SK-N-DZ (cell line): Measurements from ENCODE around the gene IER5L.
A peak's percentile ranks its signal among the peaks of the same experiment; 100 is the strongest.
"Not testable (repeated sequence)": the region's sequence is repeated elsewhere in the genome, so short reads cannot be mapped to it uniquely, and the experiment has no call there.

ENCODE experiments used
- DNase-seq: peaks from one replicate; pipeline ENCODE4 v3.0.0-alpha.2; 2015; ENCODE audit warnings: low spot score

IER5L gene

GRCh38 chr9:129139233-129139992 is 38.6 kb downstream of the IER5L start:
- peak; percentile 85 for DNase-seq

GRCh38 chr9:129138476-129139232 is 39.4 kb downstream of the IER5L start:
- DNase-seq = no peak

- DNase-seq = no peak
These were observed 40.0 kb downstream of the IER5L start for GRCh38 chr9:129138144-129138462.

- DNase-seq = no peak
These were observed 40.5 kb downstream of the IER5L start for GRCh38 chr9:129137292-129138143.

GRCh38 chr9:129136446-129137035 is 41.5 kb downstream of the IER5L start:
- DNase-seq = no peak

GRCh38 chr9:129135476-129135875 is 42.6 kb downstream of the IER5L start:
- DNase-seq = no peak

GRCh38 chr9:129133082-129133481 is 45.0 kb downstream of the IER5L start:
- no peak for DNase-seq

- peak; percentile 62 for DNase-seq
These were observed 46.5 kb downstream of the IER5L start for GRCh38 chr9:129131300-129132145.

GRCh38 chr9:129130791-129131190 is 47.3 kb downstream of the IER5L start:
- no peak for DNase-seq

GRCh38 chr9:129130271-129130670 is 47.8 kb downstream of the IER5L start:
- not testable (repeated sequence) for DNase-seq

GRCh38 chr9:129128689-129129088 is 49.4 kb downstream of the IER5L start:
- DNase-seq = no peak

- DNase-seq = peak; percentile 66
These were observed 51.1 kb downstream of the IER5L start for GRCh38 chr9:129126749-129127618.
